ENCODE measurements around the gene RASL10A. TPM values are rescaled to one million over a fixed set of nuclear protein-coding genes. Genes with fewer than 3 reads are reported as not detected.
"Not testable (repeated sequence)": the region's sequence is repeated elsewhere in the genome, so short reads cannot be mapped to it uniquely, and the experiment has no call there.

The RASL10A gene
- total RNA-seq, 2 experiments from 2014 or later = 0.62 TPM; not detected in 1

- H3K4me3 Mint-ChIP-seq; intact Hi-C loops (cut with micrococcal nuclease); H3K9me3 Mint-ChIP-seq; H3K27ac Mint-ChIP-seq; H3K4me1 Mint-ChIP-seq (ENCODE audit: low read depth); H3K27me3 Mint-ChIP-seq; POLR2A ChIA-PET; CTCF ChIA-PET; DNase-seq: not testable (repeated sequence)
- peaks cover 42% of the 10 kb centered on the region for H3K36me3 Mint-ChIP-seq
These were observed 29.4 kb upstream of the RASL10A start for GRCh38 chr22:29344889-29345288.

- Mint-ChIP-seq H3K27ac (no peak overlapping the region), H3K27me3 (no peaks in the 10 kb centered on the region), H3K4me3 (no peak overlapping the region), H3K4me1 (ENCODE audit: low read depth) (no peaks in the 10 kb centered on the region), H3K36me3 (peaks cover 46% of the 10 kb centered on the region), H3K9me3 (no peaks in the 10 kb centered on the region)
- DNase-seq = no peak
- ChIA-PET POLR2A (no interaction called here), CTCF (no interaction called here)
- intact Hi-C loops (cut with micrococcal nuclease) = no loop called here
These were observed 28.6 kb upstream of the RASL10A start for GRCh38 chr22:29344137-29344536.

GRCh38 chr22:29343313-29343805 lies 27.9 kb upstream of the RASL10A start:
- intact Hi-C loops (cut with micrococcal nuclease) = no loop called here
- H3K9me3 Mint-ChIP-seq = no peaks in the 10 kb centered on the region
- POLR2A ChIA-PET = no interaction called here

GRCh38 chr22:29342577-29343312 lies 27.2 kb upstream of the RASL10A start:
- Mint-ChIP-seq H3K27me3 (no peaks in the 10 kb centered on the region), H3K9me3 (no peaks in the 10 kb centered on the region), H3K4me3 (no peak overlapping the region), H3K27ac (no peak overlapping the region), H3K4me1 (ENCODE audit: low read depth) (no peaks in the 10 kb centered on the region), H3K36me3 (peaks cover 45% of the 10 kb centered on the region)
- ChIA-PET CTCF (no interaction called here), POLR2A (no interaction called here)
- intact Hi-C loops (cut with micrococcal nuclease) = no loop called here
- DNase-seq = no peak

More at GRCh38 chr22:29343313-29343805, 27.9 kb upstream of the RASL10A start:
- Mint-ChIP-seq H3K4me1 (ENCODE audit: low read depth) (no peaks in the 10 kb centered on the region), H3K27me3 (no peaks in the 10 kb centered on the region), H3K36me3 (peaks cover 44% of the 10 kb centered on the region), H3K4me3 (no peak overlapping the region), H3K27ac (no peak overlapping the region)
- CTCF ChIA-PET = no interaction called here
- peak; percentile 20 for DNase-seq

- ChIA-PET CTCF (no interaction called here), POLR2A (no interaction called here)
- no peaks in the 10 kb centered on the region for H3K9me3 Mint-ChIP-seq
- H3K4me3 Mint-ChIP-seq = no peak overlapping the region
- no peak for DNase-seq
- peaks cover 40% of the 10 kb centered on the region for H3K36me3 Mint-ChIP-seq
- no peaks in the 10 kb centered on the region for H3K27me3 Mint-ChIP-seq
- intact Hi-C loops (cut with micrococcal nuclease) = no loop called here
- H3K27ac Mint-ChIP-seq = no peak overlapping the region
- H3K4me1 Mint-ChIP-seq (ENCODE audit: low read depth) = no peaks in the 10 kb centered on the region
These were observed 26.7 kb upstream of the RASL10A start for GRCh38 chr22:29342177-29342576.

GRCh38 chr22:29341849-29342127 lies 26.3 kb upstream of the RASL10A start:
- no peak for DNase-seq
- ChIA-PET POLR2A (no interaction called here), CTCF (no interaction called here)
- H3K4me1 Mint-ChIP-seq (ENCODE audit: low read depth) = no peaks in the 10 kb centered on the region
- H3K4me3 Mint-ChIP-seq = no peak overlapping the region
- intact Hi-C loops (cut with micrococcal nuclease) = no loop called here
- H3K36me3 Mint-ChIP-seq = peaks cover 38% of the 10 kb centered on the region
- H3K27ac Mint-ChIP-seq = no peak overlapping the region
- H3K9me3 Mint-ChIP-seq = no peaks in the 10 kb centered on the region
- H3K27me3 Mint-ChIP-seq = no peaks in the 10 kb centered on the region

GRCh38 chr22:29341056-29341848 lies 25.8 kb upstream of the RASL10A start:
- intact Hi-C loops (cut with micrococcal nuclease) = no loop called here
- ChIA-PET CTCF (no interaction called here), POLR2A (no interaction called here)
- DNase-seq = no peak
- H3K27ac Mint-ChIP-seq = no peak overlapping the region
- no peaks in the 10 kb centered on the region for H3K27me3 Mint-ChIP-seq
- H3K9me3 Mint-ChIP-seq = no peaks in the 10 kb centered on the region
- H3K4me1 Mint-ChIP-seq (ENCODE audit: low read depth) = no peaks in the 10 kb centered on the region
- H3K4me3 Mint-ChIP-seq = no peak overlapping the region
- H3K36me3 Mint-ChIP-seq = peaks cover 33% of the 10 kb centered on the region

GRCh38 chr22:29340566-29340965 lies 25.1 kb upstream of the RASL10A start:
- no peak for DNase-seq
- ChIA-PET CTCF (no interaction called here), POLR2A (no interaction called here)
- intact Hi-C loops (cut with micrococcal nuclease) = no loop called here
- no peaks in the 10 kb centered on the region for H3K4me1 Mint-ChIP-seq (ENCODE audit: low read depth)
- no peaks in the 10 kb centered on the region for H3K27me3 Mint-ChIP-seq
- H3K36me3 Mint-ChIP-seq = peaks cover 29% of the 10 kb centered on the region
- H3K27ac Mint-ChIP-seq = no peak overlapping the region
- no peaks in the 10 kb centered on the region for H3K9me3 Mint-ChIP-seq
- no peak overlapping the region for H3K4me3 Mint-ChIP-seq

GRCh38 chr22:29339381-29340235 lies 24.1 kb upstream of the RASL10A start:
- ChIA-PET POLR2A (no interaction called here), CTCF (no interaction called here)
- Mint-ChIP-seq H3K27ac (no peak overlapping the region), H3K4me1 (ENCODE audit: low read depth) (no peaks in the 10 kb centered on the region), H3K27me3 (no peaks in the 10 kb centered on the region), H3K36me3 (peaks cover 27% of the 10 kb centered on the region), H3K4me3 (no peak overlapping the region), H3K9me3 (no peaks in the 10 kb centered on the region)
- intact Hi-C loops (cut with micrococcal nuclease) = no loop called here
- DNase-seq = no peak

GRCh38 chr22:29338398-29338797 lies 22.9 kb upstream of the RASL10A start:
- Mint-ChIP-seq H3K4me1 (ENCODE audit: low read depth) (no peaks in the 10 kb centered on the region), H3K36me3 (peaks cover 22% of the 10 kb centered on the region), H3K27me3 (no peaks in the 10 kb centered on the region), H3K4me3 (no peak overlapping the region), H3K27ac (no peak overlapping the region), H3K9me3 (no peaks in the 10 kb centered on the region)
- POLR2A ChIA-PET = interaction anchor here (0.6 kb wide), 1 partner anchor 22 kb away, joined by 4 read pairs; no protein-coding TSS in a partner anchor
- CTCF ChIA-PET = no interaction called here
- no peak for DNase-seq
- intact Hi-C loops (cut with micrococcal nuclease) = no loop called here

GRCh38 chr22:29337631-29338284 lies 22.3 kb upstream of the RASL10A start:
- CTCF ChIA-PET = no interaction called here
- no peaks in the 10 kb centered on the region for H3K9me3 Mint-ChIP-seq
- no peaks in the 10 kb centered on the region for H3K27me3 Mint-ChIP-seq
- no peaks in the 10 kb centered on the region for H3K4me1 Mint-ChIP-seq (ENCODE audit: low read depth)
- intact Hi-C loops (cut with micrococcal nuclease) = no loop called here
- peaks cover 18% of the 10 kb centered on the region for H3K36me3 Mint-ChIP-seq
- H3K4me3 Mint-ChIP-seq = no peak overlapping the region
- DNase-seq = no peak
- POLR2A ChIA-PET = no interaction called here
- no peak overlapping the region for H3K27ac Mint-ChIP-seq

Data from activated CD4-positive, alpha-beta memory T cell treated with anti-CD3 and anti-CD28 coated beads for 36 hours (primary cell).